Activated CD8-positive, alpha-beta memory T cell treated with anti-CD3 and anti-CD28 coated beads, Interleukin-2, amount 10 ng/mL, durations not matched to agents 7 days and 5 days (primary cell): ENCODE measurements around the gene PCARE. TPM values are rescaled to one million over a fixed set of nuclear protein-coding genes. Genes with fewer than 3 reads are reported as not detected.

Experiments
- ATAC-seq: fragments of 150-1000 bp; cut with Tn5 transposase; one replicate; pipeline ENCODE4 v1.10.0; 2021; ENCODE audit warnings: moderate library complexity
- CTCF ChIA-PET: fragments of 350-600 bp; sonication (Branson Sonifier 250); formaldehyde crosslinking; loops from one replicate; lab custom pipeline; 2021; ENCODE audit warnings: antibody characterized with exemption; lab: Charles Lee
- DNase-seq: peaks from one replicate; pipeline ENCODE4 v3.0.0-alpha.2; 2020
- H3K27ac Mint-ChIP-seq: one replicate; pipeline ENCODE4 v1.8.0; 2021; ENCODE audit warnings: mild to moderate bottlenecking, mixed read lengths
- H3K27me3 Mint-ChIP-seq: one replicate; pipeline ENCODE4 v1.8.0; 2021; ENCODE audit warnings: mixed read lengths
- H3K36me3 Mint-ChIP-seq: one replicate; pipeline ENCODE4 v1.8.0; 2021; ENCODE audit warnings: mild to moderate bottlenecking, mixed read lengths
- H3K4me1 Mint-ChIP-seq: one replicate; pipeline ENCODE4 v1.8.0; 2021; ENCODE audit warnings: mixed read lengths
- H3K4me3 Mint-ChIP-seq: one replicate; pipeline ENCODE4 v1.8.0; 2021; ENCODE audit warnings: mild to moderate bottlenecking, moderate library complexity, mixed read lengths
- H3K9me3 Mint-ChIP-seq: one replicate; pipeline ENCODE4 v1.8.0; 2022; ENCODE audit warnings: low read depth, mixed read lengths
- total RNA-seq, 2 experiments: library from RNA; stranded (reverse); gene quantifications; one replicate each; pipeline ENCODE4 v1.2.3, GENCODE V29; 2021

The PCARE gene
- total RNA-seq, 2 experiments from 2014 or later = not detected

- no peak overlapping the region for H3K4me3 Mint-ChIP-seq
- DNase-seq = peak; percentile 29
- H3K4me1 Mint-ChIP-seq = no peaks in the 10 kb centered on the region
- no peak for ATAC-seq
- H3K36me3 Mint-ChIP-seq = no peaks in the 10 kb centered on the region
- no peaks in the 10 kb centered on the region for H3K27me3 Mint-ChIP-seq
- CTCF ChIA-PET = no interaction called here
- no peaks in the 10 kb centered on the region for H3K9me3 Mint-ChIP-seq
- H3K27ac Mint-ChIP-seq = no peak overlapping the region
Measured at GRCh38 chr2:29065068-29065811, 9.1 kb downstream of the PCARE start.

- H3K27ac Mint-ChIP-seq = no peak overlapping the region
- DNase-seq (no peak), ATAC-seq (no peak)
- H3K4me3 Mint-ChIP-seq = no peak overlapping the region
- CTCF ChIA-PET = no interaction called here
- H3K4me1 Mint-ChIP-seq = no peaks in the 10 kb centered on the region
- no peaks in the 10 kb centered on the region for H3K27me3 Mint-ChIP-seq
- H3K36me3 Mint-ChIP-seq = no peaks in the 10 kb centered on the region
- no peaks in the 10 kb centered on the region for H3K9me3 Mint-ChIP-seq
Measured at GRCh38 chr2:29064746-29065067, 9.6 kb downstream of the PCARE start.

DNA sequence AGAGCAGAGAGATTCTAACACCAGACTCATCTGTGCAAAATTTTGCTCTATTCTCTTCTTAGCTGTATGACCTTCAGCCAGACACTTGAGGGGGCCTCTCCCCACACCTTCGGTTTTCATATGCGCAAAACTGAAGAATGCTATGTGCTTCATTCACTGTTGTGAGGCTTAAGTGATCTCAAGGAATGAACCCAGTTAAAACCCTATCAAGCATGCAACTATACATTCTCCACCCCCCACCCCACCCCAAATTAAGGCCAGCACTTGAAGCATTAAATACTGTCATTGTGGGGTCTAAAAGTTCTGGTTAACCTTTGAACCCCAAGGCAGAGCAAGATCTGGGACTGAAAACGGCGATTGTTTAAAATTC, 10.0 kb downstream of the PCARE start:
- Mint-ChIP-seq H3K9me3 (no peaks in the 10 kb centered on the region), H3K36me3 (no peaks in the 10 kb centered on the region), H3K4me1 (peaks cover 3% of the 10 kb centered on the region), H3K4me3 (no peak overlapping the region), H3K27me3 (no peaks in the 10 kb centered on the region), H3K27ac (no peak overlapping the region)
- CTCF ChIA-PET = no interaction called here
- DNase-seq (no peak), ATAC-seq (no peak)

DNA sequence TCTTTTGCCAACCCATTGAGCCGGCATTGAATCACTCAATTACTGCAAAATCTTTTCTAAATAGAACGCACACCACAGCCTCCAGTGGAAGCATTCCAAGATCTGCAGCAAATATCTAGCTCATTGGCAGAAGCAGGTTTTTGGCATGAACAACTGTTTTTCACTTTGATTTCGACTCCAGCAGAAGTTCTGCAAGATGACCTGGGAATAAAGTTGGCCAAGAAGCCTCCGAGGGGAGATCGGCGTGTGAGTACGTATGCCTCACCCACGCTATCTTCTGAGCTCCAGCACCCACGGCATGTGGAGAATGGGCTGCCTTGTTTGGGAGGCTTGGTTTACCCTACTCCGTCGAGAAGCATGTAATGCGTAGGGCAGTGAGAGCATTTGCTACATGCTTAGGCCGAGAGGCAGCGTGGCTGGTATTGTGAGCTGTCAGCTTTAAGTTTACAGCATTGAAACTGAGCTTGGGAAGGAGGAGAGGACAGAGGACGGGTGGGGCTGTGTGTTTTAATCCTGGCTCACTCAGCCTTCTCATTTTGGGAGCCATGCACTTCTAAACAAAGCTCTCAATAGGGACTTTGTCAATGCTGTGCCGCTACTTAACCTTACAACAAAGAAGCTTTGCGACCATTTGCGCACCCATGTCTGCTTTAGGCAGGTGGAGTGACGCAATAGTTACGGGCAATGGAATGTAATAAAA, 10.5 kb downstream of the PCARE start:
- H3K36me3 Mint-ChIP-seq = no peaks in the 10 kb centered on the region
- no peaks in the 10 kb centered on the region for H3K9me3 Mint-ChIP-seq
- ATAC-seq (no peak), DNase-seq (no peak)
- no peaks in the 10 kb centered on the region for H3K27me3 Mint-ChIP-seq
- CTCF ChIA-PET = no interaction called here
- H3K4me3 Mint-ChIP-seq = no peak overlapping the region
- no peak overlapping the region for H3K27ac Mint-ChIP-seq
- peaks cover 4% of the 10 kb centered on the region for H3K4me1 Mint-ChIP-seq

DNA sequence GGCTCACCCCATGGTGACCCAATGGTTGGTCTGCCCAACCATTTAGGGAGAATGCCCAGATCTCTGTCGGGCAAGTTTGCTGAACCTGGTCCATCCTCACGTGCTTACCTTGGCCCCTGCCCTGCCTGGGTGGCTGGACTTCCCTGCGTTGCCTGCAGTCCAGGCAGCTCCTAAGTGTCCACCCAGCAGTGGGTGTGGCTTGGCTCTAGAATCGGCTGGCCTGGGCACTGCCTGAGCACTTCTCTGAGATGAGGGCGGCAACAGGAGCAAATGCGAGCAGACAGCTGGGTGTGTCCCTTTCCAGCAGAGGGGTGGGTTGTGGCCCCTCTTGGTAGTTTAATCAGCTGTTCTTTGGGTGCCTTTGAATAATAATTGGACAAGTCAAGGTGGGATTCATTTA, 11.3 kb downstream of the PCARE start:
- ATAC-seq = no peak
- CTCF ChIA-PET = no interaction called here

GRCh38 chr2:29062371-29062770, 12.0 kb downstream of the PCARE start:
- H3K4me3 Mint-ChIP-seq = no peak overlapping the region
- CTCF ChIA-PET = no interaction called here
- no peak overlapping the region for H3K27ac Mint-ChIP-seq
- H3K4me1 Mint-ChIP-seq = peaks cover 4% of the 10 kb centered on the region
- no peaks in the 10 kb centered on the region for H3K36me3 Mint-ChIP-seq
- ATAC-seq (no peak), DNase-seq (no peak)
- no peaks in the 10 kb centered on the region for H3K27me3 Mint-ChIP-seq
- no peaks in the 10 kb centered on the region for H3K9me3 Mint-ChIP-seq

More for the DNA sequence above, 11.3 kb downstream of the PCARE start:
- Mint-ChIP-seq H3K4me3 (no peak overlapping the region), H3K27ac (no peak overlapping the region), H3K36me3 (no peaks in the 10 kb centered on the region), H3K9me3 (no peaks in the 10 kb centered on the region), H3K4me1 (peaks cover 4% of the 10 kb centered on the region), H3K27me3 (no peaks in the 10 kb centered on the region)
- DNase-seq = no peak

DNA sequence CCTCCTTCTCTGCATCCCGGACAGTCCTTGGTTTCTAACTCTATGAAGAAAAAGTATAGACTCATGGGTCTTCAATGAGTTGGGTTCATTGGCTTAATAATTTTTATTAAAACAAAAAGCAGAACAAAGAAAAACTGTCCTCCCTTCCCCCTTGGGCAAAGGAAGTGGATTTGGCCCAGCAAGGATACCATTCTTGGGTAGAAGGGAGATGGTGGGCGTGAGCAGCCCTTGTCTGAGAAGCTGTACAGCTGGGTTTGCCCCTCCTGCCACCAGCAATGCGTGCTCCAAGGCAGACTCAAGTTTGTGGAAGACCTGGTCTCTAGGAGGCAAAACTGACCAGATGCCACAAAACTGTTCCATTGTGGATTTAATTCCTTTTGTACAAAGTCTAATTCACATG, 12.7 kb downstream of the PCARE start:
- DNase-seq = no peak
- H3K4me3 Mint-ChIP-seq = no peak overlapping the region
- H3K4me1 Mint-ChIP-seq = peaks cover 4% of the 10 kb centered on the region
- CTCF ChIA-PET = no interaction called here
- no peak for ATAC-seq
- no peaks in the 10 kb centered on the region for H3K36me3 Mint-ChIP-seq
- no peaks in the 10 kb centered on the region for H3K27me3 Mint-ChIP-seq
- no peaks in the 10 kb centered on the region for H3K9me3 Mint-ChIP-seq
- H3K27ac Mint-ChIP-seq = no peak overlapping the region

DNA sequence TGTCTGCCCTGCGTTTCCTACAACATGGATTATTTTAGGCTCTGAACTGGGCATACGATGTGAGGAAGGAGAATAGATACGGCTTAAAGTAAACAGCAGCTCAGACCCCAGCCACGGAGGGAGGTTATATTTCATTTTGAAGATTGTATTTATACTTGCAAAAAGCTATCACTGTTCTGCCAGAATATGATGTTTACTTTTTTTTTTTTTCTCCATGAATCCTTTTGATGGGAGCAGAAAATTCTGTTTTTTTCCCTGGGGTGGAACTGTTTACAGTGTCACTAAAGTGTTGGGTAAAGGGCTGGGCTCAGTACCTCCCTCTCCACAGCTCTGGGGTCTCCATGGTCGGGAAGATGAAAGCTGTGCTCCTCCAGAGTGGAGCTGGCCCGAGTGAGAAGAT, 13.1 kb downstream of the PCARE start:
- CTCF ChIA-PET = no interaction called here
- H3K27me3 Mint-ChIP-seq = no peaks in the 10 kb centered on the region
- DNase-seq = no peak
- peaks cover 4% of the 10 kb centered on the region for H3K4me1 Mint-ChIP-seq
- no peaks in the 10 kb centered on the region for H3K36me3 Mint-ChIP-seq
- no peaks in the 10 kb centered on the region for H3K9me3 Mint-ChIP-seq
- ATAC-seq = no peak
- H3K27ac Mint-ChIP-seq = no peak overlapping the region
- H3K4me3 Mint-ChIP-seq = no peak overlapping the region

GRCh38 chr2:29060441-29060840, 13.9 kb downstream of the PCARE start:
- no peak overlapping the region for H3K4me3 Mint-ChIP-seq
- H3K36me3 Mint-ChIP-seq = no peaks in the 10 kb centered on the region
- DNase-seq (no peak), ATAC-seq (no peak)
- no peaks in the 10 kb centered on the region for H3K27me3 Mint-ChIP-seq
- H3K4me1 Mint-ChIP-seq = peaks cover 4% of the 10 kb centered on the region
- no peaks in the 10 kb centered on the region for H3K9me3 Mint-ChIP-seq
- CTCF ChIA-PET = no interaction called here
- H3K27ac Mint-ChIP-seq = no peak overlapping the region

- Mint-ChIP-seq H3K9me3 (no peaks in the 10 kb centered on the region), H3K27ac (no peak overlapping the region), H3K27me3 (no peaks in the 10 kb centered on the region), H3K4me1 (peaks cover 4% of the 10 kb centered on the region), H3K36me3 (no peaks in the 10 kb centered on the region), H3K4me3 (no peak overlapping the region)
- DNase-seq = no peak
- CTCF ChIA-PET = no interaction called here
- ATAC-seq = no peak
Measured at GRCh38 chr2:29059624-29060023, 14.7 kb downstream of the PCARE start.

DNA sequence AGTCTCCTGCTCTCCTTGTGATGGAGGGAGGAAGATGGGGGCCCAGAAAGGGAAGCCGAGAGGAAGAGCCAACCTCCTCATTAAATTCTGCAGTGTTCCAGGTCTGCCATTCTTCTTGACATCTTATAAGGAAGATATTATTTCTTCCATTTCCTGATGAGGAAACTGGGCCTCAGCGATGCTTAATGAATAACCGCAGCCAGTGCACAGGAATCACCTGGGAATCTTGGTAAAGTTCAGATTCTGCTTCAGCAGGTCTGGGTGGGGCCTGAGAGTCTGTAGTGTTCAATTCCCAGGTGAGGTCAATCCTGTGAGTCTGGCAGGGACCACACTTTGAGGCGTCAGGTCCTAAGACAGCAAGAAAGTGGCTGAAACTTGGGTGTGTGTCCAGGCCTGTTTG, 17.3 kb downstream of the PCARE start:
- no peak for DNase-seq
- peaks cover 2% of the 10 kb centered on the region for H3K36me3 Mint-ChIP-seq
- H3K27me3 Mint-ChIP-seq = no peaks in the 10 kb centered on the region
- H3K27ac Mint-ChIP-seq = no peak overlapping the region
- no peak overlapping the region for H3K4me3 Mint-ChIP-seq
- no peaks in the 10 kb centered on the region for H3K9me3 Mint-ChIP-seq
- peaks cover 4% of the 10 kb centered on the region for H3K4me1 Mint-ChIP-seq
- CTCF ChIA-PET = no interaction called here
- ATAC-seq = no peak

DNA sequence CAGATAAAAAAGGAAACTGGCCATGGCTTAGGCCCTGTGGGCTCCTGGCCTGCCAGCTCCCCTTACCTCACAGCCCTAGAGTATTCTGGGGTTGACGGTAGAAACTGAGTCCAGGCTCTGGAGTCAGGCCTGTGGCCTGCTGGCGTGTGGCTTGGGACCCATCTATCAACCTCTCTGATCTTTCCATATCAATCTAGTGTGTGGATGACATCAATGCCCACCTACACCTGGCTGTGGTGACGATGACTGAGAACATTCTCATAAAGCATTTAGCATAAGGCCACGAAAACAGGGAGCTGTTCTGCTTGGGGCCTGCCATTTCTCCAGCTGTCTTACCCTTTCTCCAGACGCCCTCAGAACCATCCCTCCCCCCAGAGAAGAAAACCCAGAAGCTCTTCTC, 17.9 kb downstream of the PCARE start:
- H3K4me1 Mint-ChIP-seq = peaks cover 4% of the 10 kb centered on the region
- H3K36me3 Mint-ChIP-seq = peaks cover 2% of the 10 kb centered on the region
- H3K9me3 Mint-ChIP-seq = no peaks in the 10 kb centered on the region
- no peaks in the 10 kb centered on the region for H3K27me3 Mint-ChIP-seq
- CTCF ChIA-PET = no interaction called here
- no peak overlapping the region for H3K4me3 Mint-ChIP-seq
- no peak for DNase-seq
- ATAC-seq = no peak
- no peak overlapping the region for H3K27ac Mint-ChIP-seq

DNA sequence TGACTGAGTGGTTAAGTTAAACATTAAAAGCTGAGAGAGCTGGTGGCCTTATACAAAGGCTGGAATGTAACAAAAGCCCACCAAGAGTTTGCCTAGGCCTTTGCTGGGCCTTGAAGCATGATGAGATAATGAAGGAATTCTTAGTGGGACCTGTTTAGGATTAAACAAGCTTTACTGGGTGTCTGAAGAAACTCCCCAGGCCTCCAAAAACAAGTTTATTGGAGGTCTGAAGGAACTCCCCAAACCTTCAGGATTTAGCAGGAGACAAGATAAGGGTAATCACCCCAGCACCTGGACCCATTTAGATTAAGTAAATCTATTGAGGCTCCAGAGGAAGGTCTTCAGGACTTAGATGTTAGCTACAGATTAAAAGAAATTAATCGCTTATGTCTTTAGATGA, 18.7 kb downstream of the PCARE start:
- ATAC-seq (no peak), DNase-seq (no peak)
- no peaks in the 10 kb centered on the region for H3K9me3 Mint-ChIP-seq
- H3K4me3 Mint-ChIP-seq = no peak overlapping the region
- H3K36me3 Mint-ChIP-seq = peaks cover 2% of the 10 kb centered on the region
- no peak overlapping the region for H3K27ac Mint-ChIP-seq
- H3K27me3 Mint-ChIP-seq = no peaks in the 10 kb centered on the region
- CTCF ChIA-PET = no interaction called here
- H3K4me1 Mint-ChIP-seq = peaks cover 4% of the 10 kb centered on the region

- H3K4me3 Mint-ChIP-seq = no peak overlapping the region
- H3K27me3 Mint-ChIP-seq = no peaks in the 10 kb centered on the region
- no peak overlapping the region for H3K27ac Mint-ChIP-seq
Measured at GRCh38 chr2:29054430-29054829, 19.9 kb downstream of the PCARE start.

More at GRCh38 chr2:29054430-29054829, 19.9 kb downstream of the PCARE start:
- H3K4me1 Mint-ChIP-seq = peaks cover 2% of the 10 kb centered on the region
- ATAC-seq (no peak), DNase-seq (no peak)
- peaks cover 2% of the 10 kb centered on the region for H3K36me3 Mint-ChIP-seq
- CTCF ChIA-PET = no interaction called here
- no peaks in the 10 kb centered on the region for H3K9me3 Mint-ChIP-seq
